Astrocyte (in vitro differentiated cells and primary cell): ENCODE measurements around the gene OR13H1.

ENCODE experiments used
- CTCF ChIP-seq: IDR thresholded peaks from 2 replicates; pipeline ENCODE4 v1.5.1; 2011; ENCODE audit warnings: low read depth, mild to moderate bottlenecking, inconsistent platforms, low read length, moderate library complexity; ENCODE audit not compliant: insufficient read depth
- EZH2 ChIP-seq: IDR thresholded peaks from 2 replicates; pipeline ENCODE4 v1.6.1; 2012; ENCODE audit warnings: mild to moderate bottlenecking, low read length, inconsistent platforms; ENCODE audit not compliant: insufficient read depth

GRCh38 chrX:131588995-131589394, 45.1 kb downstream of the OR13H1 start:
- TF ChIP-seq CTCF (no peak), EZH2 (no peak)
